NCI-H748 treated with DMSO at 0.1 percent for 48 hours (cell line): ENCODE measurements around the gene TCF19.

Experiments used
- DNase-seq: peaks from one replicate; lab custom pipeline; 2025; lab: John Stamatoyannopoulos, UW

Gene TCF19

GRCh38 chr6:31158140-31158862 is at the start of gene TCF19:
TCF19 (plus strand) TSS chr6:31158589; CDS start chr6:31159470, 881 bp downstream.
- peak; percentile 99 for DNase-seq

GRCh38 chr6:31110825-31111582 is 47.4 kb upstream of the TCF19 start:
- DNase-seq = no peak

- DNase-seq = no peak
These were observed 46.7 kb upstream of the TCF19 start for GRCh38 chr6:31111712-31112111.

- DNase-seq = no peak
These were observed 45.9 kb upstream of the TCF19 start, which contains the start of gene C6orf15 for GRCh38 chr6:31112478-31112877. C6orf15 (minus strand) TSS chr6:31112575; CDS start chr6:31112555, 20 bp downstream.

GRCh38 chr6:31113861-31114540 is 44.4 kb upstream of the TCF19 start:
- DNase-seq = no peak

- no peak for DNase-seq
These were observed 43.9 kb upstream of the TCF19 start, which contains the start of gene PSORS1C1 for GRCh38 chr6:31114541-31114878. PSORS1C1 (plus strand) TSS chr6:31114800; CDS start chr6:31129633, 14,833 bp downstream.

GRCh38 chr6:31114970-31115849 is 43.2 kb upstream of the TCF19 start:
- no peak for DNase-seq

GRCh38 chr6:31115941-31116560 is 42.3 kb upstream of the TCF19 start:
- DNase-seq = no peak

- DNase-seq = no peak
These were observed 41.6 kb upstream of the TCF19 start for GRCh38 chr6:31116661-31117385.

GRCh38 chr6:31118178-31118577 is 40.2 kb upstream of the TCF19 start:
- DNase-seq = no peak

GRCh38 chr6:31120151-31120915 is 38.1 kb upstream of the TCF19 start, which contains the start of gene CDSN:
CDSN (minus strand) TSS chr6:31120446; CDS start chr6:31120419, 27 bp downstream.
- DNase-seq = no peak

GRCh38 chr6:31121131-31121790 is 37.1 kb upstream of the TCF19 start:
- no peak for DNase-seq

- no peak for DNase-seq
These were observed 35.3 kb upstream of the TCF19 start for GRCh38 chr6:31122791-31123706.

- no peak for DNase-seq
These were observed 33.2 kb upstream of the TCF19 start for GRCh38 chr6:31125162-31125561.

GRCh38 chr6:31125586-31126363 is 32.6 kb upstream of the TCF19 start:
- no peak for DNase-seq

- no peak for DNase-seq
These were observed 31.8 kb upstream of the TCF19 start for GRCh38 chr6:31126396-31127175.
